Colonic mucosa (tissue), 4 donors: ENCODE data around the gene GFER. TPM values are rescaled to one million over a fixed set of nuclear protein-coding genes. Genes with fewer than 3 reads are reported as not detected.
A peak's percentile ranks its signal among the peaks of the same experiment; 100 is the strongest.

ENCODE experiments used
- DNase-seq: peaks from one replicate; pipeline ENCODE4 v3.0.0-alpha.2; 2020
- H3K27ac ChIP-seq: fragments of 200-600 bp; one replicate; pipeline ENCODE4 v1.8.0; 2021
- H3K27me3 ChIP-seq: fragments of 200-600 bp; one replicate; pipeline ENCODE4 v1.8.0; 2021
- H3K36me3 ChIP-seq: fragments of 200-600 bp; one replicate; pipeline ENCODE4 v1.8.0; 2021
- H3K4me1 ChIP-seq: fragments of 200-600 bp; one replicate; pipeline ENCODE4 v1.8.0; 2021; ENCODE audit warnings: mild to moderate bottlenecking
- H3K4me3 ChIP-seq: fragments of 200-600 bp; one replicate; pipeline ENCODE4 v1.8.0; 2021
- H3K9ac ChIP-seq, 2 donors: one replicate each; pipeline ENCODE4 v1.7.0; 2013; ENCODE audit warnings: control low read depth in 2 of 2, low read depth in 2 of 2, low read length in 2 of 2
- H3K9me3 ChIP-seq: fragments of 200-600 bp; one replicate; pipeline ENCODE4 v1.8.0; 2021
- CTCF ChIP-seq: fragments of 200-600 bp; IDR thresholded peaks from one replicate; pipeline ENCODE4 v1.8.0; 2022; ENCODE audit warnings: antibody characterized with exemption, mild to moderate bottlenecking
- intact Hi-C: fragments of 100-400 bp; cut with DNase I; formaldehyde crosslinking; loops from one replicate; pipeline ENCODE4 v1.14.1; 2022
- total RNA-seq, 2 donors: library from RNA; stranded (reverse); fragmentation: NEBNext Ultra II Directional in 1 of 2; extraction: Animal tissue kit (Norgen Biotek cat#: 25700) in 1 of 2; gene quantifications; one replicate each; pipeline ENCODE4 v1.2.1, GENCODE V29; 2021
- donor health status: healthy.
- donor health status: DM: no; HTN: no; CAD: no.
- donor health status: DM: no; HTN: no; CAD: no.

GFER gene
- total RNA-seq, 2 donors from 2014 or later, result 76.6 to 79.5 TPM

GRCh38 chr16:1989209-1990100 lies 5.5 kb downstream of the GFER start, which contains the start of gene SYNGR3:
SYNGR3 (plus strand) TSS chr16:1989970; CDS start chr16:1990103, 133 bp downstream.
- H3K4me1 ChIP-seq, result peaks cover 28% of the 10 kb centered on the region
- intact Hi-C loops, result no loop called here
- peaks cover 5% of the 10 kb centered on the region for H3K36me3 ChIP-seq
- TF ChIP-seq CTCF, result no peak
- peaks cover 23% of the 10 kb centered on the region for H3K27me3 ChIP-seq
- peak within 1 kb of the TSS; percentile 73 to 78 for H3K9ac ChIP-seq
- no peaks in the 10 kb centered on the region for H3K9me3 ChIP-seq
- peak; percentile 44 for DNase-seq
- no peak within 1 kb of the TSS for H3K27ac ChIP-seq
- peak within 1 kb of the TSS; percentile 8 for H3K4me3 ChIP-seq

DNA sequence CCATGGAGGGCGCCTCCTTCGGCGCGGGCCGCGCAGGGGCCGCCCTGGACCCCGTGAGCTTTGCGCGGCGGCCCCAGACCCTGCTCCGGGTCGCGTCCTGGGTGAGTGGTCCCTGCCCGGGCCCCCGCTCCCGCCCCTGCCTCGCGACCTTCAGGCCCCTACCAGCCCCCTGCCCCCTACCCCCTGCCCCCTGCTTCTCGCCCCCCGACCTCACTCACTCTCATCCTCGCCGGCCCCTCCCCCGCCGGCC lies 6.0 kb downstream of the GFER start:
- Histone ChIP-seq H3K9ac (no peak overlapping the region), H3K4me1 (peaks cover 24% of the 10 kb centered on the region), H3K27me3 (peaks cover 23% of the 10 kb centered on the region), H3K27ac (no peak overlapping the region), H3K36me3 (peaks cover 5% of the 10 kb centered on the region), H3K4me3 (peak overlapping the region; percentile 8), H3K9me3 (no peaks in the 10 kb centered on the region)
- DNase-seq, result no peak
- TF ChIP-seq CTCF, result no peak
- intact Hi-C loops, result no loop called here

DNA sequence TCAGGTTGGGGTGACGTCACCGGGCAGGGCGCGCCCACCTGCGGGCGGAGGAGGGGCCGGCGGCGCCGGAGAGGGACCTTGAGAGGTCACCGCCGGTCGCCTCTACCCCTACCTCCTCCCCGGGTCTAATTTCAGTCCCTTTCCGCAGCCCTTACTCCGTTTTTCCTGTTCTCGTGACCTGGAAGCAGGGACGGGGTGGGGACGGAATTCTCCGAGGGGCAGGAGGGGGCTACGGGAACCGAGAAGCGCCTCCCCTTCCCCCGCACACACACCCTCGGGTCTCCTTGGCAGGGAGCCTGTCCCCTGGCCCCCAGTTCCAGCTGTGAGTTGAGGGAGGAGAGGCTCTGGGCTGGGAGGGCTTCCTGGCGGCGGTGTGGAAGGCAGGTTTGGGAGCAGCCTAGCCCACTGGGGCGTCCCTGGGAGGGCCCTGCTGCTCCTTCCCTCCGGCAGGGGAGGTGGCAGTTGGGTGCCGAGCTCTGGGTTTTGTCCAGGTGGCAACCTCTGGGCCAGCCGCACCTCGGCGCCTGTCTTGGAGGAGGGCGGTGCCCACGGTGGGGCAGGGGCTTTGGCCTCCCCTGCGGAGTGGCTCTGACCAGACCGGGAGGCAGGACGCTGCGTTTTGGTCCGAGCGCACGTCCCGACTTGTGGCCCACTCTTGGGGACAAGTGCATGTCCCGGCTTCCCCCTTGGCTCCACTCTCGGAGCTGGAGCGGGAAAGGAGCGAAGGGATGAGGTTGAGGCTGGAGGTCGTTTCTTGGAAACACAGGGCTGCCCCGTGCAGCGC lies 6.5 kb downstream of the GFER start:
- DNase-seq, result peak; percentile 68
- TF ChIP-seq CTCF, result no peak
- intact Hi-C loops, result no loop called here
- peaks cover 5% of the 10 kb centered on the region for H3K36me3 ChIP-seq
- peaks cover 21% of the 10 kb centered on the region for H3K4me1 ChIP-seq
- H3K27ac ChIP-seq, result no peak overlapping the region
- no peaks in the 10 kb centered on the region for H3K9me3 ChIP-seq
- peak overlapping the region; percentile 73 to 78 for H3K9ac ChIP-seq
- H3K27me3 ChIP-seq, result peaks cover 23% of the 10 kb centered on the region
- H3K4me3 ChIP-seq, result peak overlapping the region; percentile 8

DNA sequence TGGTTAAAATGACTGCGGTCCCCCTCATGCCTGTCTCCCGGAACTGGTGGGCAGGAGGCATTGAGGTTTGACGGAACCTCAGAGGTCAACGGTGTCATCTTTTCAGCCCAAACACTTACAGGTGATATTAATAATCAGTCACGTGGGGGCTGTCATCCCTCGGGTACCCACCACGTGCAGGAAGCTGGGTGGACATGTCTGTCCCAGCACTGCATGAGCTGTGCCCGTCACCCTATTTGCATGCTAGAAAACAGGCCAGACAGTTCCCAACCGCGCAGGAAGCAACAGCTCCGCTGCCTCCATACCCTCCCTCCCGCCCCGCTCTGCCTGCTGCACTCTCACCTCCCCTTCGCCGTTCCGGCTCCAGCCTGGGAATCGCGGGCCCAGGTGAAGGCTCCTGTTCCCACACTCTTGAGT lies 7.2 kb downstream of the GFER start:
- Histone ChIP-seq H3K27me3 (peaks cover 23% of the 10 kb centered on the region), H3K9me3 (no peaks in the 10 kb centered on the region), H3K4me3 (peak overlapping the region; percentile 23), H3K9ac (peak overlapping the region in 1 of 2 donors; percentile 73), H3K36me3 (peaks cover 4% of the 10 kb centered on the region), H3K27ac (peak overlapping the region; percentile 59), H3K4me1 (peaks cover 16% of the 10 kb centered on the region)
- intact Hi-C loops, result no loop called here
- peak; percentile 56 for DNase-seq
- TF ChIP-seq CTCF, result no peak

GRCh38 chr16:1991588-1991947 lies 7.6 kb downstream of the GFER start:
- no peak for DNase-seq
- no peak for TF ChIP-seq CTCF
- H3K4me3 ChIP-seq, result peak overlapping the region; percentile 23
- H3K36me3 ChIP-seq, result no peaks in the 10 kb centered on the region
- peaks cover 16% of the 10 kb centered on the region for H3K4me1 ChIP-seq
- H3K27me3 ChIP-seq, result peaks cover 23% of the 10 kb centered on the region
- no peaks in the 10 kb centered on the region for H3K9me3 ChIP-seq
- H3K9ac ChIP-seq, result peak overlapping the region in 1 of 2 donors; percentile 66
- H3K27ac ChIP-seq, result peak overlapping the region; percentile 59
- intact Hi-C loops, result no loop called here
